D341Med (cell line): ENCODE data around the gene HPGD.

Source experiments
- DNase-seq: peaks from one replicate; pipeline ENCODE4 v3.0.0; 2012; ENCODE audit warnings: low spot score

HPGD gene

GRCh38 chr4:174474457-174475075 is 47.7 kb downstream of the HPGD start:
- DNase-seq: no peak

DNA sequence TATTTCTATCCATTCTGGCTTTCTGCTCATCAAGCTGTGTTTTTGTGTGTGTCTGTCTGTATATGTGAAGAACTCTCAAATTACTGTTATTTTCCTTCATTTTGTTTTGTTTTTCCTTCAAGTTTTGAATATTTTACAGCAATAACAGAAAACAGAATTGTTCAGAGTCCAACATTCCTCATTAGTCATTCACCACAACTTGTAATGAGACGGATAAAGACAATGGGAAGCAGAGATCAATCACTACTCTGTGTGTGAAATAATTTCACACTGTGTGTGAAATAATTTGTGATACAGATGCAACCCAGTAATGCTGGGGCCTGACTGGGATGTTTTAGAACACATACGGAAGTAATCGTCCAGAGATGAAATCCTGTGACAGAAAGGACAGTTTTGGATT is 55.2 kb downstream of the HPGD start:
- DNase-seq: no peak

- DNase-seq: no peak
These were observed 57.3 kb downstream of the HPGD start for GRCh38 chr4:174464949-174465348.

GRCh38 chr4:174461466-174462106 is 60.7 kb downstream of the HPGD start:
- DNase-seq: no peak

DNA sequence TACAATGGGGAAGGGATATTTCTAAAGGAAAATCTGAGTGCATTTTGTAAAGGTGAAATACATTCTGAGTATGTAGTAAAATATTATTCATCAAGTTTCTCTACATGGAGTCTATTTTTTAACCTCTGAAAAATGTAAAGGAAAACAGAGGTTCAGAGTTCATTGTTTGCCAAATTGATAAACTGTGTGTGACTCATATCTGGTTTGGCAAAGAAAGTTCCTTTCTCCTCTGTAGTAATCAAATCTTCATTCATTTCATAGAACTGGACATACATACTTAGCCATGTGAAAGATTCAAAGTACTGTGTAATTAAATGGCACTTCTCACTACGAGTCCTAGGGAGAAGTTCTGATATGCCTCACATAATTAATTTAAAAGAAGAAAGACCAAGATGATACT is 61.6 kb downstream of the HPGD start:
- no peak for DNase-seq

GRCh38 chr4:174457468-174457867 is 64.8 kb downstream of the HPGD start:
- no peak for DNase-seq

- DNase-seq: no peak
These were observed 67.3 kb downstream of the HPGD start for GRCh38 chr4:174454815-174455473.

DNA sequence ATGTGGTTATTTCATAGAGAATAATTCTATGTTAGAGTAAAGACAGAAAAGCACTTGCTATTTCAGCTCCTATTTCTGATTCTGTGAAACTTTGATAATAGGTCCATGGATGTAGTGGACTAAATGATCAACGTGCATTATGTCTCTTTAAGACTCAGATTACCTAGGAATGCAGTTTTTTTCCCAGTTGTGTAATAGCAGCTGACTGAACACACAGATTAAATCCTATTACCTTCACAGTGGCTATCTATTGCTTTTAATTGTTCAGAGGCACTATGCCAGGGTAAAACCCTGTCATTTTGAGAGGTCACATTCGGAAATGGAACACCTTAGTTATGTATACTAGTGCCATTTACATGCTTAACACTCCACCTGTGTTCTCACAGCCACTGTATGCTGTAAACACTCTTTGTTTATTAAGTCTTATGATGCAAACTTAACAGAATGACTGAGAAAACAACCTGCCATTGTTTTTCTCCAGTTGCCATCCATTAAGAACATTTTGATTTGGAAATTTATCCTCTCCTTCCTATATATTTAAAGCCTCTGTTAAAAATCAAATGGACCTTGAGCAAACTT is 70.5 kb downstream of the HPGD start:
- DNase-seq: no peak

DNA sequence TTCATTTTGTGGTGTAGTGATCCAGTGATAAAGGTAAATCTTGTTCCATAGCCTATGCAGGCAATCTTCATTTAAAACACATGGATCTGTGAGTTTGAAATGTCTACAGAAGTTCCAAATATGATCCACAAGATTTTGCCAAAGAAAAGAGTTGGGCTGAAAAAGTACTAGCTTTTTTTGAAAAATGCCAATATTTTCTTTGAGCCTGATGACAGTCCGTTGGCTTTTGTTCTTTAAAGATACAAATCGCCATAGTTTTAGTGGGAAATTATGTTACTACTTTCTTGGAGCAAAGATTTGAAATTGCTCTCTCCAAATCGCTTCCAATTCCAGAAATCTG is 71.5 kb downstream of the HPGD start:
- DNase-seq: no peak

DNA sequence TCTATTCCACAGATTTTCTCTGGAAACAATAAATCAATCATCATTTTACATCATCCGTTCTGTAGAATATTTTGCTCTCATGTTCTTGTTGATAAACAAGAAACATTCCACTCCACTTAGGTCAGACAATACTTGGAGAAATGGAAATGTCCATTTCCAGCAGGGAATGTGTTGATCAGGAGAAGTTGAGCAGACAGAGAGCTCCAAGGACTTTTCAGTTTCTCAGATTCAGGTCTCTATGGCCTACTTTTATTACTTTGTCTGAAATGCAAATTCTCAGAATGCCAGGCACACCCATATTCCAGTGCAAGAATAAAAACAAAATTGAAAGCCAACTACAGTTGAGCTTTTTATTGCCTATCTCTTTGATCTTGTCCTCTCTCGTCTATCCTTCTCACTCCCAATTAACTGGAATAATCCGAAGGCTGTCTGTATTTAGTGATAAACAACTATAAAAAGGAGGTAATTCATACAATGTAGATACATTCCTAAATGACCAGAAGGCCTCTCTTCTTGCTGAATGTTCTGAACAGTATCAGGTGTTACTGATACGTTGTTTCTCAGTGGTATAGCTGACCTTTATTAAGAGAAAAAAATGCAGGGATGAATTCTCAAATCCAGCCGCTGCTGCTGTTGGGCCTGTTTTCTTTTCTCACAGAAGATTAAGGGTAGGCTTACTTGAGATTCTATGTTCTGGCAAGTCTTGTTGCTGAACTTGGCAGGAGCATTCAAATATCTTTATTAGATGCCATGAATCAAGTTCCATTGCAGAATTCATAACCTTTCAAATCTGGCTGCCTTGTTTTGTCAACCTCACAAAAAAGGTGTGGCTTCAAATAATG is 72.1 kb downstream of the HPGD start:
- no peak for DNase-seq

GRCh38 chr4:174449152-174449551 is 73.1 kb downstream of the HPGD start:
- DNase-seq: no peak

- DNase-seq: no peak
These were observed 77.9 kb downstream of the HPGD start for GRCh38 chr4:174444390-174444789.
